H9 (cell line): Measurements from ENCODE around the gene AP1S1. TPM values are rescaled to one million over a fixed set of nuclear protein-coding genes. Genes with fewer than 3 reads are reported as not detected.
A peak's percentile ranks its signal among the peaks of the same experiment; 100 is the strongest.

Source experiments
- DNase-seq: peaks from one replicate; pipeline ENCODE4 v3.0.0-alpha.2; 2017
- H2AFZ ChIP-seq: one replicate; pipeline ENCODE4 v1.6.1; 2013; ENCODE audit warnings: mild to moderate bottlenecking, low read length, control low read depth, moderate library complexity
- H2AK5ac ChIP-seq: 2 replicates; pipeline ENCODE4 v1.6.1; 2013; ENCODE audit warnings: low read length, control low read depth, mixed read lengths; ENCODE audit not compliant: insufficient read length
- H2BK120ac ChIP-seq: one replicate; pipeline ENCODE4 v1.6.1; 2013; ENCODE audit warnings: low read depth, mild to moderate bottlenecking, low read length, control low read depth, inconsistent platforms; ENCODE audit not compliant: poor library complexity, severe bottlenecking
- H2BK12ac ChIP-seq: 2 replicates; pipeline ENCODE4 v1.6.1; 2013; ENCODE audit warnings: low read length, control low read depth, mixed read lengths, low read depth; ENCODE audit not compliant: insufficient read length
- H2BK15ac ChIP-seq: 2 replicates; pipeline ENCODE4 v1.6.1; 2013; ENCODE audit warnings: low read depth, low read length, control low read depth
- H2BK20ac ChIP-seq: one replicate; pipeline ENCODE4 v1.6.1; 2013; ENCODE audit warnings: low read depth, mild to moderate bottlenecking, low read length, control low read depth, inconsistent platforms; ENCODE audit not compliant: poor library complexity, severe bottlenecking
- H2BK5ac ChIP-seq: 2 replicates; pipeline ENCODE4 v1.6.1; 2013; ENCODE audit warnings: low read length, control low read depth, mixed read lengths; ENCODE audit not compliant: insufficient read length
- H3K14ac ChIP-seq: 2 replicates; pipeline ENCODE4 v1.6.1; 2013; ENCODE audit warnings: low read length, control low read depth; ENCODE audit not compliant: insufficient read depth
- H3K18ac ChIP-seq: 2 replicates; pipeline ENCODE4 v1.6.1; 2013; ENCODE audit warnings: low read depth, mild to moderate bottlenecking, mixed read lengths, low read length, control low read depth; ENCODE audit not compliant: insufficient read length
- H3K23ac ChIP-seq: 2 replicates; pipeline ENCODE4 v1.6.1; 2013; ENCODE audit warnings: low read length, control low read depth, mixed read lengths, low read depth; ENCODE audit not compliant: insufficient read length
- H3K23me2 ChIP-seq: 2 replicates; pipeline ENCODE4 v1.6.1; 2013; ENCODE audit warnings: low read depth, mild to moderate bottlenecking, mixed read lengths, low read length, control low read depth; ENCODE audit not compliant: insufficient read length, poor library complexity, severe bottlenecking
- H3K27ac ChIP-seq: 2 replicates; pipeline ENCODE4 v1.5.1; 2013; ENCODE audit warnings: low read length, control low read depth, mixed read lengths, low read depth; ENCODE audit not compliant: insufficient read length
- H3K27me3 ChIP-seq: 2 replicates; pipeline ENCODE4 v1.6.1; 2013; ENCODE audit warnings: low read length, control low read depth, inconsistent platforms; ENCODE audit not compliant: insufficient read depth
- H3K4ac ChIP-seq: 2 replicates; pipeline ENCODE4 v1.6.1; 2013; ENCODE audit warnings: low read depth, mild to moderate bottlenecking, control low read depth, inconsistent platforms, low read length, moderate library complexity
- H3K4me1 ChIP-seq: 2 replicates; pipeline ENCODE4 v1.6.1; 2013; ENCODE audit warnings: low read length, control low read depth, inconsistent platforms; ENCODE audit not compliant: insufficient read depth
- H3K4me2 ChIP-seq: 2 replicates; pipeline ENCODE4 v1.6.1; 2013; ENCODE audit warnings: low read length, control low read depth, mixed read lengths; ENCODE audit not compliant: insufficient read length, insufficient read depth
- H3K56ac ChIP-seq: 2 replicates; pipeline ENCODE4 v1.6.1; 2013; ENCODE audit warnings: low read depth, mild to moderate bottlenecking, mixed read lengths, low read length, control low read depth; ENCODE audit not compliant: insufficient read length
- H3K79me1 ChIP-seq: 2 replicates; pipeline ENCODE4 v1.6.1; 2013; ENCODE audit warnings: low read depth, mild to moderate bottlenecking, moderate library complexity, low read length, control low read depth, inconsistent platforms; ENCODE audit not compliant: insufficient read depth, poor library complexity, severe bottlenecking
- H3K79me2 ChIP-seq: 2 replicates; pipeline ENCODE4 v1.6.1; 2013; ENCODE audit warnings: low read length, control low read depth, inconsistent platforms; ENCODE audit not compliant: insufficient read depth
- H3K9ac ChIP-seq: 2 replicates; pipeline ENCODE4 v1.6.1; 2013; ENCODE audit warnings: low read length, control low read depth, mixed read lengths; ENCODE audit not compliant: insufficient read length; ENCODE audit errors: extremely low read depth
- H3K9me3 ChIP-seq: one replicate; pipeline ENCODE4 v1.6.1; 2013; ENCODE audit warnings: low read depth, low read length, inconsistent platforms; ENCODE audit not compliant: control insufficient read depth
- H3T11ph ChIP-seq: one replicate; pipeline ENCODE4 v1.6.1; 2013; ENCODE audit warnings: mild to moderate bottlenecking, low read length, control low read depth, inconsistent platforms
- H4K20me1 ChIP-seq: one replicate; pipeline ENCODE4 v1.6.1; 2013; ENCODE audit not compliant: control insufficient read depth, insufficient read length, insufficient read depth
- H4K5ac ChIP-seq: 2 replicates; pipeline ENCODE4 v1.6.1; 2013; ENCODE audit warnings: low read depth, mild to moderate bottlenecking, mixed read lengths, low read length, control low read depth; ENCODE audit not compliant: insufficient read length
- H4K8ac ChIP-seq: replicated peaks from 2 replicates; pipeline ENCODE4 v1.6.1; 2013; ENCODE audit warnings: low read length, control low read depth, mixed read lengths, low read depth; ENCODE audit not compliant: insufficient read length
- H4K91ac ChIP-seq: 2 replicates; pipeline ENCODE4 v1.6.1; 2013; ENCODE audit warnings: low read depth, mild to moderate bottlenecking, moderate library complexity, mixed read lengths, low read length, control low read depth; ENCODE audit not compliant: insufficient read length
- H3K27ac Mint-ChIP-seq, 3 experiments: 2 replicates in 2 of 3; 3 replicates in 1 of 3; pipeline ENCODE4 v1.8.0; 2020 to 2021; ENCODE audit warnings: mixed read lengths in 3 of 3, mild to moderate bottlenecking in 1 of 3, moderate library complexity in 1 of 3
- H3K27me3 Mint-ChIP-seq: 2 replicates; pipeline ENCODE4 v1.8.0; 2021; ENCODE audit warnings: low read depth, mild to moderate bottlenecking, moderate library complexity, mixed read lengths
- H3K36me3 Mint-ChIP-seq, 3 experiments: 2 replicates in 2 of 3; 3 replicates in 1 of 3; pipeline ENCODE4 v1.8.0; 2020 to 2021; ENCODE audit warnings: low read depth in 3 of 3, mixed read lengths in 3 of 3; ENCODE audit not compliant: insufficient read depth in 1 of 3
- H3K4me1 Mint-ChIP-seq, 2 experiments: 2 replicates each; pipeline ENCODE4 v1.8.0; 2020; ENCODE audit warnings: mixed read lengths in 2 of 2
- H3K4me3 Mint-ChIP-seq, 2 experiments: 2 replicates in 1 of 2; 3 replicates in 1 of 2; pipeline ENCODE4 v1.8.0; 2020 to 2021; ENCODE audit warnings: mild to moderate bottlenecking in 2 of 2, mixed read lengths in 2 of 2, moderate library complexity in 1 of 2
- H3K9me3 Mint-ChIP-seq, 2 experiments: 2 replicates in 1 of 2; 3 replicates in 1 of 2; pipeline ENCODE4 v1.8.0; 2020; ENCODE audit warnings: mild to moderate bottlenecking in 2 of 2, mixed read lengths in 2 of 2, moderate library complexity in 1 of 2
- CTCF ChIP-seq: fragments of 200-600 bp; sonication (generic); conservative IDR thresholded peaks from 3 replicates; pipeline ENCODE4 v1.8.0; 2021; ENCODE audit warnings: antibody characterized with exemption, mild to moderate bottlenecking
- WGBS: extraction: QIAGEN DNeasy Blood & Tissue Kit; methylation state at CpG from one replicate; pipeline ENCODE4 v1.1.7; 2013; ENCODE audit warnings: missing lambda C conversion rate, low lambda C conversion rate, mixed read lengths; ENCODE audit not compliant: insufficient read length; ENCODE audit errors: extremely low coverage; 5-methylcytosine and 5-hydroxymethylcytosine counted together
- total RNA-seq: library from RNA; stranded (reverse); gene quantifications from 2 replicates; pipeline ENCODE4 v1.2.1, GENCODE V29; 2021

AP1S1 gene
- total RNA-seq, 1 experiment from 2014 or later, result 65.2 TPM

GRCh38 chr7:101171442-101171837 is 17.2 kb downstream of the AP1S1 start:
- H2AK5ac ChIP-seq, result no peak overlapping the region
- H4K20me1 ChIP-seq, result no peaks in the 10 kb centered on the region
- H4K91ac ChIP-seq, result no peak overlapping the region
- no peak overlapping the region for H3K14ac ChIP-seq
- H2BK20ac ChIP-seq, result no peak overlapping the region
- no peaks in the 10 kb centered on the region for H3K79me1 ChIP-seq
- H3K23me2 ChIP-seq, result peaks cover 46% of the 10 kb centered on the region
- no peak overlapping the region for H3K56ac ChIP-seq
- no peak overlapping the region for H3K27ac ChIP-seq
- no peak overlapping the region for H2BK5ac ChIP-seq
- H3K4ac ChIP-seq, result no peak overlapping the region
- H3K9me3 ChIP-seq, result no peaks in the 10 kb centered on the region
- H3K18ac ChIP-seq, result no peak overlapping the region
- H2BK120ac ChIP-seq, result no peak overlapping the region
- whole genome bisulfite sequencing, result no CpG with 5 or more reads among the region's 13 CpGs
- H2BK12ac ChIP-seq, result no peak overlapping the region
- H4K8ac ChIP-seq, result no peak overlapping the region
- no peak overlapping the region for H2BK15ac ChIP-seq
- Mint-ChIP-seq H3K27ac (no peak overlapping the region), H3K4me1 (peaks cover 56 to 64% of the 10 kb centered on the region in 2 experiments), H3K27me3 (peaks cover 98% of the 10 kb centered on the region), H3K9me3 (peaks cover 0 to 2% of the 10 kb centered on the region in 2 experiments; a peak in 2 of 5 replicates), H3K4me3 (peak overlapping the region; percentile 55 to 79), H3K36me3 (no peaks in the 10 kb centered on the region)
- H3K4me2 ChIP-seq, result peak overlapping the region; percentile 68
- DNase-seq, result no peak
- TF ChIP-seq CTCF, result no peak
- H3K23ac ChIP-seq, result no peak overlapping the region
- no peak overlapping the region for H2AFZ ChIP-seq
- peaks cover 13% of the 10 kb centered on the region; the same call in 1 of the 2 replicates for H3K4me1 ChIP-seq
- H3K79me2 ChIP-seq, result no peaks in the 10 kb centered on the region
- no peak overlapping the region for H3K9ac ChIP-seq
- peaks cover 63% of the 10 kb centered on the region for H3K27me3 ChIP-seq
- H4K5ac ChIP-seq, result no peak overlapping the region
- H3T11ph ChIP-seq, result no peak overlapping the region
